ENCODE measurements around the gene TMEM127. TPM values are rescaled to one million over a fixed set of nuclear protein-coding genes. Genes with fewer than 3 reads are reported as not detected.
A peak's percentile ranks its signal among the peaks of the same experiment; 100 is the strongest.

Gene TMEM127
- total RNA-seq, 1 experiment from 2014 or later, result 25.5 TPM

- ChIA-PET CTCF (no interaction called here), POLR2A (ENCODE audit: low non-redundant PET) (no interaction called here)
- Histone ChIP-seq H3K9me3 (ENCODE audit: low read depth, low read length, poor library complexity, severe bottlenecking) (no peaks in the 10 kb centered on the region), H3K27ac (ENCODE audit: low read depth, low read length, poor library complexity, severe bottlenecking) (no peak overlapping the region), H3K4me3 (ENCODE audit: low read depth, low read length, poor library complexity, severe bottlenecking) (no peak overlapping the region), H3K36me3 (ENCODE audit: insufficient read depth, low read length, poor library complexity, severe bottlenecking) (no peaks in the 10 kb centered on the region), H3K27me3 (replicated peaks; ENCODE audit: insufficient read depth, low read depth, low read length, poor library complexity) (no peaks in the 10 kb centered on the region), H3K4me1 (ENCODE audit: insufficient read depth, low read length, poor library complexity, severe bottlenecking) (no peaks in the 10 kb centered on the region)
- intact Hi-C loops (cut with micrococcal nuclease; ENCODE audit: unreplicated experiment), result no loop called here
- BruUV-seq (replicated peaks), result no TSS peak
- DNase-seq (ENCODE audit: low spot score), result no peak
- TF ChIP-seq CTCF (conservative IDR thresholded peaks at IDR 0.05; ENCODE audit: low read depth, low read length) (no peak), EZH2 (IDR thresholded peaks at IDR 0.05; ENCODE audit: borderline replicate concordance, low read depth, low read length, poor library complexity, severe bottlenecking) (no peak)
Observed at GRCh38 chr2:96212339-96212738, 53.5 kb downstream of the TMEM127 start.

GRCh38 chr2:96209729-96210085 lies 56.1 kb downstream of the TMEM127 start:
- Histone ChIP-seq H3K36me3 (ENCODE audit: insufficient read depth, low read length, poor library complexity, severe bottlenecking) (no peaks in the 10 kb centered on the region), H3K27me3 (replicated peaks; ENCODE audit: insufficient read depth, low read depth, low read length, poor library complexity) (no peaks in the 10 kb centered on the region), H3K9me3 (ENCODE audit: low read depth, low read length, poor library complexity, severe bottlenecking) (no peaks in the 10 kb centered on the region), H3K27ac (ENCODE audit: low read depth, low read length, poor library complexity, severe bottlenecking) (peak overlapping the region; percentile 85), H3K4me3 (ENCODE audit: low read depth, low read length, poor library complexity, severe bottlenecking) (peak overlapping the region; percentile 80), H3K4me1 (ENCODE audit: insufficient read depth, low read length, poor library complexity, severe bottlenecking) (peaks cover 21% of the 10 kb centered on the region)
- BruUV-seq (replicated peaks), result no TSS peak
- no peak for DNase-seq (ENCODE audit: low spot score)
- intact Hi-C loops (cut with micrococcal nuclease; ENCODE audit: unreplicated experiment), result loop anchor here (5.0 kb wide), 1 partner anchor 58 kb away; the partner anchor contains the start of genes CIAO1 and TMEM127
- CTCF ChIA-PET, result no interaction called here
- TF ChIP-seq CTCF (conservative IDR thresholded peaks at IDR 0.05; ENCODE audit: low read depth, low read length) (no peak), EZH2 (IDR thresholded peaks at IDR 0.05; ENCODE audit: borderline replicate concordance, low read depth, low read length, poor library complexity, severe bottlenecking) (no peak)
- POLR2A ChIA-PET (ENCODE audit: low non-redundant PET), result no interaction called here

GRCh38 chr2:96209011-96209728 lies 56.6 kb downstream of the TMEM127 start:
- Histone ChIP-seq H3K36me3 (ENCODE audit: insufficient read depth, low read length, poor library complexity, severe bottlenecking) (no peaks in the 10 kb centered on the region), H3K4me3 (ENCODE audit: low read depth, low read length, poor library complexity, severe bottlenecking) (peak overlapping the region; percentile 80), H3K9me3 (ENCODE audit: low read depth, low read length, poor library complexity, severe bottlenecking) (no peaks in the 10 kb centered on the region), H3K27me3 (replicated peaks; ENCODE audit: insufficient read depth, low read depth, low read length, poor library complexity) (no peaks in the 10 kb centered on the region), H3K27ac (ENCODE audit: low read depth, low read length, poor library complexity, severe bottlenecking) (peak overlapping the region; percentile 85), H3K4me1 (ENCODE audit: insufficient read depth, low read length, poor library complexity, severe bottlenecking) (peaks cover 21% of the 10 kb centered on the region)
- intact Hi-C loops (cut with micrococcal nuclease; ENCODE audit: unreplicated experiment), result loop anchor here (5.0 kb wide), 1 partner anchor 58 kb away; the partner anchor contains the start of genes CIAO1 and TMEM127
- ChIA-PET CTCF (no interaction called here), POLR2A (ENCODE audit: low non-redundant PET) (no interaction called here)
- no peak for DNase-seq (ENCODE audit: low spot score)
- BruUV-seq (replicated peaks), result TSS peak; percentile 60
- TF ChIP-seq CTCF (conservative IDR thresholded peaks at IDR 0.05; ENCODE audit: low read depth, low read length), result no peak
